ENCODE results near the gene TENT4B. TPM values are rescaled to one million over a fixed set of nuclear protein-coding genes. Genes with fewer than 3 reads are reported as not detected.

Gene TENT4B
- total RNA-seq, 1 donor from 2014 or later = 16.6 TPM

- intact Hi-C loops (cut with micrococcal nuclease) = no loop called here
- Mint-ChIP-seq H3K27me3 (no peaks in the 10 kb centered on the region), H3K36me3 (ENCODE audit: low read depth) (peaks cover 28% of the 10 kb centered on the region), H3K4me3 (peak overlapping the region; percentile 99), H3K4me1 (peaks cover 81% of the 10 kb centered on the region), H3K9me3 (peaks cover 2% of the 10 kb centered on the region), H3K27ac (peak overlapping the region; percentile 99)
- DNase-seq = no peak
Observed at GRCh38 chr16:50272687-50273381, 119.7 kb downstream of the TENT4B start.

GRCh38 chr16:50273382-50273690 is 120.2 kb downstream of the TENT4B start:
- Mint-ChIP-seq H3K27me3 (no peaks in the 10 kb centered on the region), H3K9me3 (peaks cover 4% of the 10 kb centered on the region), H3K4me1 (peaks cover 82% of the 10 kb centered on the region), H3K4me3 (peak overlapping the region; percentile 99), H3K36me3 (ENCODE audit: low read depth) (peaks cover 31% of the 10 kb centered on the region), H3K27ac (peak overlapping the region; percentile 99)
- DNase-seq = no peak
- intact Hi-C loops (cut with micrococcal nuclease) = no loop called here

GRCh38 chr16:50273888-50274325 is 120.8 kb downstream of the TENT4B start:
- Mint-ChIP-seq H3K9me3 (peaks cover 4% of the 10 kb centered on the region), H3K27me3 (no peaks in the 10 kb centered on the region), H3K4me3 (peak overlapping the region; percentile 99), H3K27ac (peak overlapping the region; percentile 99), H3K4me1 (peaks cover 84% of the 10 kb centered on the region), H3K36me3 (ENCODE audit: low read depth) (peaks cover 31% of the 10 kb centered on the region)
- DNase-seq = peak; percentile 82
- intact Hi-C loops (cut with micrococcal nuclease) = loop anchor here (1.0 kb wide), 1 partner anchor 8 kb away; the partner anchor contains the start of gene ADCY7

- peak; percentile 83 for DNase-seq
- Mint-ChIP-seq H3K36me3 (ENCODE audit: low read depth) (peaks cover 32% of the 10 kb centered on the region), H3K9me3 (peaks cover 4% of the 10 kb centered on the region)
Observed at GRCh38 chr16:50274326-50275097, 121.4 kb downstream of the TENT4B start.

GRCh38 chr16:50275098-50275415 is 122.0 kb downstream of the TENT4B start:
- H3K4me3 Mint-ChIP-seq = peak overlapping the region; percentile 99
- H3K36me3 Mint-ChIP-seq (ENCODE audit: low read depth) = peaks cover 38% of the 10 kb centered on the region
- intact Hi-C loops (cut with micrococcal nuclease) = loop anchor here (5.0 kb wide), 4 partner anchors 37 to 467 kb away; partner anchors contain the start of genes CYLD and TENT4B
- peaks cover 4% of the 10 kb centered on the region for H3K9me3 Mint-ChIP-seq
- DNase-seq = no peak
- H3K27ac Mint-ChIP-seq = peak overlapping the region; percentile 99
- no peaks in the 10 kb centered on the region for H3K27me3 Mint-ChIP-seq
- H3K4me1 Mint-ChIP-seq = peaks cover 85% of the 10 kb centered on the region

More at GRCh38 chr16:50274326-50275097, 121.4 kb downstream of the TENT4B start:
- H3K4me1 Mint-ChIP-seq = peaks cover 84% of the 10 kb centered on the region
- H3K4me3 Mint-ChIP-seq = peak overlapping the region; percentile 99
- no peaks in the 10 kb centered on the region for H3K27me3 Mint-ChIP-seq
- intact Hi-C loops (cut with micrococcal nuclease) = loop anchor here (1.0 to 5.0 kb wide), 5 partner anchors 8 to 468 kb away; partner anchors contain the start of genes ADCY7, CYLD and TENT4B
- H3K27ac Mint-ChIP-seq = peak overlapping the region; percentile 99

- H3K27me3 Mint-ChIP-seq = no peaks in the 10 kb centered on the region
- intact Hi-C loops (cut with micrococcal nuclease) = loop anchor here (5.0 kb wide), 4 partner anchors 37 to 467 kb away; partner anchors contain the start of genes CYLD and TENT4B
- peaks cover 44% of the 10 kb centered on the region for H3K36me3 Mint-ChIP-seq (ENCODE audit: low read depth)
- H3K27ac Mint-ChIP-seq = peak overlapping the region; percentile 99
- H3K4me3 Mint-ChIP-seq = peak overlapping the region; percentile 99
- DNase-seq = no peak
- peaks cover 89% of the 10 kb centered on the region for H3K4me1 Mint-ChIP-seq
- H3K9me3 Mint-ChIP-seq = peaks cover 4% of the 10 kb centered on the region
Observed at GRCh38 chr16:50275428-50276325, 122.6 kb downstream of the TENT4B start.

- H3K4me3 Mint-ChIP-seq = no peak overlapping the region
- H3K36me3 Mint-ChIP-seq (ENCODE audit: low read depth) = peaks cover 43% of the 10 kb centered on the region
- H3K27ac Mint-ChIP-seq = peak overlapping the region; percentile 91
- intact Hi-C loops (cut with micrococcal nuclease) = loop anchor here (5.0 kb wide), 4 partner anchors 36 to 466 kb away; partner anchors contain the start of genes CYLD and TENT4B
- H3K27me3 Mint-ChIP-seq = no peaks in the 10 kb centered on the region
- peaks cover 86% of the 10 kb centered on the region for H3K4me1 Mint-ChIP-seq
- peaks cover 4% of the 10 kb centered on the region for H3K9me3 Mint-ChIP-seq
- no peak for DNase-seq
Observed at GRCh38 chr16:50276326-50276640, 123.2 kb downstream of the TENT4B start.

DNA sequence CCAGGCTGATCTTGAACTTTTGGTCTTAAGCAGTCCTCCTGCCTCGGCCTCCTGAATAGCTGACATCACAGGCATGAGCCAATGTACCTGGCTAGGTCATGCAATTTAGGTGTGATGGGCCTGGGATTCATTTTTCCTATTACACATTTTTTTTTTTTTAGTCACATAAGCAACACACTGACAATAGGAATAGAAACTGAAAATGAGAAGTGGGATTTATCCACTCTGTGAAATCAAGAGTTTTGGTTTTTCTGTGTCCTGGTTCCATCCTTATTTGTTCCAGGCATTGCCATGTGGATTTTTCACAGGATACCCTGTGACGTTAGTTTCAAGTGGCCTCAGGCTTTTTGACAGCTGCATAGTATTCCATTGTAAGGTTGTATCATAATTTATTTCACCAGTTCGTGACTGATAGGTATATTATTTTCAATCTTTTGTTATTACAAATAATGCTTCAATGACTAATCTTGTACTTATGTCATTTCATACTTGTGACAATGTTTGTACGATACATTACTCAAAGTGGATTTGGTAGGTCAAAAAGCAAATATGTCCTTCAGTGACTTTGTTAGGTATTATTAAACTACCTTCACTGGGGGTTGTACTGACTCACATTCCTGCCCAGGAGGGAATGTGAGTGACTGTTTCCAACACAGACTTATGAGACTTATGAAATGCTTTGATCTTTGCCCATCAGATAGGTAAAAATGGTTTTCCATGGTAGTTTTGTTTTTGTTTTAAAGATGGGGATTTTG is 123.9 kb downstream of the TENT4B start:
- Mint-ChIP-seq H3K4me3 (peak overlapping the region; percentile 49), H3K27me3 (no peaks in the 10 kb centered on the region)
- no peak for DNase-seq

GRCh38 chr16:50278251-50278650 is 125.1 kb downstream of the TENT4B start:
- intact Hi-C loops (cut with micrococcal nuclease) = loop anchor here (5.0 kb wide), 4 partner anchors 34 to 464 kb away; partner anchors contain the start of genes CYLD and TENT4B
- no peaks in the 10 kb centered on the region for H3K27me3 Mint-ChIP-seq
- peaks cover 4% of the 10 kb centered on the region for H3K9me3 Mint-ChIP-seq

More for the DNA sequence above, 123.9 kb downstream of the TENT4B start:
- Mint-ChIP-seq H3K9me3 (peaks cover 4% of the 10 kb centered on the region), H3K4me1 (peaks cover 81% of the 10 kb centered on the region), H3K27ac (peak overlapping the region; percentile 91), H3K36me3 (ENCODE audit: low read depth) (peaks cover 43% of the 10 kb centered on the region)
- intact Hi-C loops (cut with micrococcal nuclease) = loop anchor here (1.0 to 5.0 kb wide), 6 partner anchors 13 to 465 kb away; partner anchors contain the start of genes CYLD and TENT4B

DNA sequence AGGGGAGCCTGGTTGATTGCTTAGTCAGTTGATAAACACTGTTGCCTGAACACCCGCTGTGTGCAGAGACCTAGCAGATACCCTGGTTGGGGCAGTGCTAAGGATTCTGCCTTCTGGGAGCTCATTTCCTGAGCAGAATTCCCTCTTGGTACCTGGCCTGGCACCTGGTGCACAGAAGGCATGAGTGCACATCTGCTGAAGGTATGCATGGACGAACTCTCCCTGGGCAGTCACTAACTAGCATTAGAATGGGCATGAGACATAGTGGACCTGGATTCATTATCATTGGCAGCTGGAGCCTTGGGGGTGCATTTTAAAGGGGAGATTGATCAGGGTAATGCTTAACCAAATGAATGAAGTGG is 126.4 kb downstream of the TENT4B start:
- Mint-ChIP-seq H3K9me3 (peaks cover 4% of the 10 kb centered on the region), H3K27ac (peak overlapping the region; percentile 45), H3K27me3 (no peaks in the 10 kb centered on the region), H3K36me3 (ENCODE audit: low read depth) (peaks cover 38% of the 10 kb centered on the region), H3K4me1 (peaks cover 81% of the 10 kb centered on the region), H3K4me3 (no peak overlapping the region)
- intact Hi-C loops (cut with micrococcal nuclease) = loop anchor here (5.0 kb wide), 4 partner anchors 33 to 463 kb away; partner anchors contain the start of genes CYLD and TENT4B
- no peak for DNase-seq

More at GRCh38 chr16:50278251-50278650, 125.1 kb downstream of the TENT4B start:
- peak overlapping the region; percentile 91 for H3K27ac Mint-ChIP-seq
- peaks cover 81% of the 10 kb centered on the region for H3K4me1 Mint-ChIP-seq
- H3K4me3 Mint-ChIP-seq = peak overlapping the region; percentile 49
- no peak for DNase-seq
- peaks cover 41% of the 10 kb centered on the region for H3K36me3 Mint-ChIP-seq (ENCODE audit: low read depth)

DNA sequence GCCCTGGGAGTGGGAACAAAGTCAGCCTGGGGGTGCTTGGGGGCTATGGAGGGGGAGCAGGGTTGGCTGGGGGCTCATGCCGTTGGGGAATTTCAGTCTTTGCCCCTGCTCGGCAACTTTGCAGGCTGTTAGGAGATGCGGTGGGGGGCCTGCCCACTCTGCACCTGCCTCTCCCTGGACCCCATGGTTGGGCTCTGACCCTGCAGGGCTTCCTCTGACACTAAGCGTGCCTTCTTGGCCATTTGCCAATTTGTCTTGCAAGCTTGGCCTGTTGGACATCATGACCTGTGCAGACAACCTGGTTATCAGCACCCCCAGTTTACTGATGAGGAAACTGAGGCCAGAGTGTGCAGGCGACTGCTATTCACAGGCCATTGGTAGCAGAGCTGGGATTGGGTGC is 127.8 kb downstream of the TENT4B start:
- Mint-ChIP-seq H3K36me3 (ENCODE audit: low read depth) (peaks cover 46% of the 10 kb centered on the region), H3K27me3 (no peaks in the 10 kb centered on the region), H3K9me3 (peaks cover 4% of the 10 kb centered on the region), H3K4me3 (no peak overlapping the region), H3K4me1 (peaks cover 79% of the 10 kb centered on the region), H3K27ac (no peak overlapping the region)
- no peak for DNase-seq
- intact Hi-C loops (cut with micrococcal nuclease) = no loop called here
